NCI-H1930 (cell line): ENCODE results near the gene MFAP4.

Source experiments
- DNase-seq, 2 experiments: peaks; one replicate each; lab custom pipeline; 2025; lab: John Stamatoyannopoulos, UW

MFAP4 gene

GRCh38 chr17:19333736-19334290, 53.2 kb downstream of the MFAP4 start:
- no peak for DNase-seq
